ENCODE results near the gene ARHGAP6.

DNA sequence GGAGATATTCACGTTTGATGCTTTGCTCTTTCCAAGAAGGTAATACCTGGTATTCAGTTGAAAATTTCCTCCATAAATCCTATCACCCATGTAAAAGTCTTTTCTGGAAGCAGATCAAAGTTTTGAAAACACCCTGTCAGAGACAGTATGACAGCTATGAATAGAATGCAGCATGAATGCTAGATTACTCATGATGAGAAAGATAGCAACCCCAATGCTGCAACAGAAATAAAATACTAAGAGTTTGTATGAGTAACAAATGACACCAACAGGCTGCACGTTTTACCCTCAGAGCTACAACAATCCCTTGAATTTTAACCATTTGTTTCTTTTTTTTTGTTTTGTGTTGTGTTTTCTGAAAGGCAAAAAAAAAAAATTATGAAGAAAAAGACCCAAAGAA, 108.6 kb downstream of the ARHGAP6 start:
- TF ChIP-seq EZH2 (IDR thresholded peaks at IDR 0.05; ENCODE audit: insufficient read depth, poor library complexity, severe bottlenecking) (no peak), EZH2phosphoT487 (IDR thresholded peaks at IDR 0.05; ENCODE audit: insufficient read depth, low read depth) (no peak)

Measured in GM23248 (cell line).